GM10248 (cell line): ENCODE results near the gene TMEM19.

Experiments used
- CTCF ChIA-PET: fragments of 300-600 bp; sonication (Branson Sonifier 250); formaldehyde crosslinking; extraction: SDS; loops from one replicate; lab custom pipeline; 2021; ENCODE audit warnings: antibody characterized with exemption; lab: Yijun Ruan, JAX
- POLR2A ChIA-PET: fragments of 350-650 bp; sonication (Branson Sonifier 250); formaldehyde crosslinking; extraction: SDS; loops from one replicate; lab custom pipeline; 2020; ENCODE audit warnings: antibody characterized with exemption; lab: Yijun Ruan, JAX
- DNase-seq: peaks from one replicate; pipeline ENCODE4 v3.0.0; 2012; ENCODE audit errors: extremely low spot score
- TF ChIP-seq, protein P1 (sequence below): IDR thresholded peaks from 2 replicates; pipeline ENCODE4 v1.5.1; 2012; ENCODE audit warnings: mild to moderate bottlenecking, low read depth; ENCODE audit errors: extremely low read depth, missing control alignments, control extremely low read depth

TMEM19 gene

DNA sequence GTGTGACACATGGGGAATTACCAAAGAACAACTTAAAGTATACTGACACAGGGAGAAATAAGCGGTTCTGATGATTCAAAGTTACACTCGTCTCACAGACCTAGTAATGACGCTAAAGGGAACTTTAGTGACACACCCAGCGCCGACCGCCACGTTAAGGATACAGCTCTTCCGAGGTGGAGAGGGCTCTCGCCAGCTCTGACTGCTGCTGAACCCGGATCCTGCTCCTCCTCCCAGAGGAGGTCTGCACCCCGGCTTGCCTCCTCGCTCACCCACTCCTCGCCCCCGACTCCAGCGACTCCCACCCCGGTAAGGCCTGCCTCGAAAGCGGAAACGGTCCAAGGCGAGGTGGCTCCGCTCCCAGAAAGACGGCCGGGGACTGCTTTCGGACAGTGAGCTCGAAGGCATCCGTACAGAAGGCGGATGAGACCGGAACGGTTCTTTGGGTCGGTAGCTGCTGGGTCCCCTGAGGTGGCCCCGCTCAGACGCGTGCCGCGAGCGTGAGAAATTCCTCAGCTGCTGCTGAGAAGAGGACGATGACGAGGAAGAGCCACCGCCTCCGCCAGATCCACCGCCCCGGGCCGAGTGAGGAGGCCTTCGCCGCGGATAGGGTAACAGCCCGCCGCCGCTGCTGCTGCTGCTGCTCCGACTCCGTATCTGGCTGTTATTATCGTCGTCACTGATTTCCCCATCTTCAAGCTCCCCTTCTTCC is 22.9 kb upstream of the TMEM19 start:
- ChIA-PET POLR2A (interaction anchor here (0.9 to 2.6 kb wide), 4 partner anchors 20 to 84 kb away, joined by 3 to 34 read pairs (median 4); partner anchors contain the start of gene TMEM19), CTCF (interaction anchor here (0.7 to 6.9 kb wide), 15 partner anchors 9 to 94 kb away, joined by 3 to 37 read pairs (median 5); partner anchors contain the start of genes RAB21 and TMEM19)
- TF ChIP-seq, protein P1, sequence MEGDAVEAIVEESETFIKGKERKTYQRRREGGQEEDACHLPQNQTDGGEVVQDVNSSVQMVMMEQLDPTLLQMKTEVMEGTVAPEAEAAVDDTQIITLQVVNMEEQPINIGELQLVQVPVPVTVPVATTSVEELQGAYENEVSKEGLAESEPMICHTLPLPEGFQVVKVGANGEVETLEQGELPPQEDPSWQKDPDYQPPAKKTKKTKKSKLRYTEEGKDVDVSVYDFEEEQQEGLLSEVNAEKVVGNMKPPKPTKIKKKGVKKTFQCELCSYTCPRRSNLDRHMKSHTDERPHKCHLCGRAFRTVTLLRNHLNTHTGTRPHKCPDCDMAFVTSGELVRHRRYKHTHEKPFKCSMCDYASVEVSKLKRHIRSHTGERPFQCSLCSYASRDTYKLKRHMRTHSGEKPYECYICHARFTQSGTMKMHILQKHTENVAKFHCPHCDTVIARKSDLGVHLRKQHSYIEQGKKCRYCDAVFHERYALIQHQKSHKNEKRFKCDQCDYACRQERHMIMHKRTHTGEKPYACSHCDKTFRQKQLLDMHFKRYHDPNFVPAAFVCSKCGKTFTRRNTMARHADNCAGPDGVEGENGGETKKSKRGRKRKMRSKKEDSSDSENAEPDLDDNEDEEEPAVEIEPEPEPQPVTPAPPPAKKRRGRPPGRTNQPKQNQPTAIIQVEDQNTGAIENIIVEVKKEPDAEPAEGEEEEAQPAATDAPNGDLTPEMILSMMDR = no peak
- DNase-seq = peak; percentile 46

DNA sequence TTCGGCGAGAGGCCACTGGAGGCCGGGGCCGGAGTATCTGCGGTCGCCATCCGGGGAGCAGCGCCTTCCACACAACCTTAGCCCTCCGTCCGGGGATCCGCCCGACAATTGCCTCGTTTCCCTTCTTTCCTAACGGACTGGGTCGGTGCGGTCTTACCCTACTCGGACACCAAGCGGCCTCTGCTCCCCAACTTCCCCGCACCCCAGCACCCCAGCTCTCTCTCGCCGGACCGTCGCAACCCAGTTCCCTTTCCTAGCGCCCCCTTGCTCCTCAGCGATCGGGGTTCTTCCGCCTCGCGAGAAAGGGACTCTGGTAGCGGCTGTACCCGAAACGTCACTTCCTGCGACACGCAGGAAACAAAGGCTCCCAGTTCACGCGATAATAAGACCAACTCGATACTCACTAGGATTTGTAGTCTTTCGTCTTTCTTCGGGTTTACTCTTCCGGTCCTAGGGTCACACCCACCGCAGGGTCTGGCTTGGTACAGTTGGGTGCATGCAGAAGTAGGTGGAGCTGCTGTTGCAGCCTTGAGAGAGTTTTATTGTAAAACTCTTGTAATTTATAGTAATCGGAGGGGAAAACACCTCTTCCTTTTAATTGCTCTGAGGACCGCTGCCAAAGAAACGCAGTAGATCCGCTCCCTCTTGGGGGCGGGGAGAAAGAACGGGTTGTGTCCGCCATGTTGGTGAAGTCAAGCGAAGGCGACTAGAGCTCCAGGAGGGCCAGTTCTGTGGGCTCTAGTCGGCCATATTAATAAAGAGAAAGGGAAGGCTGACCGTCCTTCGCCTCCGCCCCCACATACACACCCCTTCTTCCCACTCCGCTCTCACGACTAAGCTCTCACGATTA is 22.1 kb upstream of the TMEM19 start, which contains the start of the genes THAP2 and ZFC3H1:
Gene THAP2, plus strand, starts transcription at position 741 of the 850 bp plus-strand sequence. CDS start 209 bp downstream, outside the sequence.
Gene ZFC3H1, minus strand, starts transcription at position 288 of the 850 bp plus-strand sequence. Its CDS starts 238 bp downstream, at position 50.
- peak; percentile 92 for DNase-seq
- TF ChIP-seq, protein P1 = peak; percentile 33
- ChIA-PET POLR2A (interaction anchor here (0.6 to 2.6 kb wide), 7 partner anchors 21 to 131 kb away, joined by 3 to 34 read pairs (median 4); partner anchors contain the start of gene TMEM19), CTCF (interaction anchor here (0.7 to 6.9 kb wide), 15 partner anchors 8 to 107 kb away, joined by 3 to 37 read pairs (median 6); partner anchors contain the start of gene TMEM19)

DNA sequence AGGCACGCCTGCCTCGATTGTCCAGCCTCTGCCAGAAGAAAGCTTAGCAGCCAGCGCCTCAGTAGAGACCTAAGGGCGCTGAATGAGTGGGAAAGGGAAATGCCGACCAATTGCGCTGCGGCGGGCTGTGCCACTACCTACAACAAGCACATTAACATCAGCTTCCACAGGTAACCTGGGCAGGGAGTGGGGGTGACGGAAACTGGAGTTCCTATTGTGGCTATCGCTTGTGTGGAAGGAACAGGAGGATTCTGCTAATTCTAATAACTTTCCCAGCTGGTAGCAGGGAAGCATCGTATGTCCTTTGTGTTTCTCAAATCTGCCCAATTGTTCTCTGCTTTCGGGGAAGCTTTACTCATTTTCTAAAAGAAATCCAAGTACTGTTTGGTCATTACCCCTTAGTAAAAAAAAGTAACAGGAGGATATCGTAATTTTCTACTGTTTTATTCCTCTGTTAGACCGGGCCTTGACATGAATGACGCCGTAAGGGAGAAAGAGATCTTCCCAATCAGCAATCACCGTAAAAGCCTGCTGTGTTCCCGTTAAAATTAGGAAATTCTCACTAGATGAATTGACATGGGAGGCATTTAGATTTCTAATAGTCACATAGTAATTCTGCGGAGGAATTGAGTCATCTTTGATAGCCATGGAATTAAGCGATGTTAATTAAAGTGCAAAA is 21.3 kb upstream of the TMEM19 start:
- ChIA-PET CTCF (interaction anchor here (0.7 to 6.9 kb wide), 10 partner anchors 8 to 107 kb away, joined by 3 to 37 read pairs (median 8); partner anchors contain the start of gene TMEM19), POLR2A (interaction anchor here (0.6 to 2.6 kb wide), 4 partner anchors 21 to 132 kb away, joined by 3 to 34 read pairs (median 4); partner anchors contain the start of gene TMEM19)
- TF ChIP-seq, protein P1 = no peak
- no peak for DNase-seq

DNA sequence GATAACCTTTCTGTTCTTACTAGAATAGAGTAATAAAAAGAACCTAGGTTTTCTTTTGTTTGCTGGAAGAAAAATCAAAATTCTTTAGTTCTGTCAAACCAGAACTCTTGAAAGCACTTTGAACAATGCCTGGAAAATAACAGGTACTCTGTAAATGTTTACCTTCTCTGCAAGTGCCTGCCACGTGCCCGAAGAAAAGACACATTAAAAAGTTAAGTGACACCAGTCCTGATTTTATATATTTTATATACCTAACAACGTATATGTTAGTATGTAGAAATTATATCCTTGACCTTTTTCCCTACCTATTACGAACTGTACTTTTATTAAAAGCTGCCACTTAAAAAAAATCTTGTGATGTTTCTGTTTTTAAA is 20.8 kb upstream of the TMEM19 start:
- no peak for DNase-seq
- TF ChIP-seq, protein P1 = no peak
- POLR2A ChIA-PET = no interaction called here
- CTCF ChIA-PET = interaction anchor here (2.5 to 6.9 kb wide), 2 partner anchors 22 to 29 kb away, joined by 17 to 37 read pairs; partner anchors contain the start of gene TMEM19

DNA sequence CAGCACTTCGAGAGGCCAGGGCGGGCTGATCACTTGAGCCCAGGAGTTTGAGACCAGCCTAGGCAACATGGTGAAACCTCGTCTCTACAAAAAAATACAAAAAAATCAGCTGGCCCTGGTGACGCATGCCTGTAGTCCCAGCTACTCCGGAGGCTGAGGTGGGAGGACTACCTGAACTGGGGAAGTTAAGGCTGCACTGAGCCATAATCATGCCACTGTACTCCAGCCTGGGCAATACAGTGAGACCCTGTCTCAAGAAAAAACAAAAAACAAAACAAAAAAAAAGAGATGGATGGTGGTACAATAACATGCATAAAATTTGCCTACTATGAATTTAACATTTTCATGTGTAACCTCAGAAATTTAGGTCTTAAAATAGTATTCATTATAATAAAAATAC is 19.6 kb upstream of the TMEM19 start:
- DNase-seq = no peak
- CTCF ChIA-PET = interaction anchor here (5.1 kb wide), 1 partner anchor 20 kb away, joined by 31 read pairs; the partner anchor contains the start of gene TMEM19
- POLR2A ChIA-PET = no interaction called here
- TF ChIP-seq, protein P1 = no peak
